SK-N-SH (cell line): ENCODE data around the gene TNRC6A. TPM values are rescaled to one million over a fixed set of nuclear protein-coding genes. Genes with fewer than 3 reads are reported as not detected.

Experiments
- CTCF ChIA-PET: fragments of 300-600, 350-600 bp; formaldehyde crosslinking; extraction: SDS; loops from one replicate; lab custom pipeline; 2021; lab: Yijun Ruan, JAX
- POLR2A ChIA-PET: fragments of 350-600 bp; sonication (Branson Sonifier 250); formaldehyde crosslinking; extraction: SDS; loops from one replicate; lab custom pipeline; 2020; ENCODE audit warnings: antibody characterized with exemption, inconsistent platforms; lab: Yijun Ruan, JAX
- DNase-seq: peaks from one replicate; pipeline ENCODE4 v3.0.0; 2012
- H2AFZ ChIP-seq: fragments of 200-600 bp; sonication (generic); 2 replicates; pipeline ENCODE4 v1.8.1; 2016; ENCODE audit warnings: antibody characterized with exemption, mild to moderate bottlenecking, low read depth
- H3F3A ChIP-seq: fragments of 200-600 bp; sonication (generic); replicated peaks from 2 replicates; pipeline ENCODE3; 2016; ENCODE audit warnings: antibody characterized with exemption, mild to moderate bottlenecking; ENCODE audit not compliant: insufficient read depth
- H3K27ac ChIP-seq, 2 experiments: fragments of 200-500 bp in 1 of 2; fragments of 200-600 bp in 1 of 2; sonication (Bioruptor generic) in 1 of 2; sonication (generic), shearing (Covaris generic) in 1 of 2; 2 replicates each; pipeline versions ENCODE4 v1.5.1 to v1.6.1; 2014 to 2016; ENCODE audit warnings: low read depth in 2 of 2, inconsistent platforms in 1 of 2, low read length in 1 of 2, mild to moderate bottlenecking in 1 of 2, mixed read lengths in 1 of 2
- H3K27me3 ChIP-seq: fragments of 200-600 bp; sonication (generic), shearing (Covaris generic); 2 replicates; pipeline ENCODE4 v1.6.1; 2016; ENCODE audit warnings: mixed run types; ENCODE audit not compliant: insufficient read depth
- H3K36me3 ChIP-seq, 2 experiments: fragments of 200-500 bp in 1 of 2; fragments of 200-600 bp in 1 of 2; sonication (Bioruptor generic) in 1 of 2; sonication (generic) in 1 of 2; replicated peaks in 1 of 2; 2 replicates each; pipeline versions ENCODE3 to v1.5.1; 2014 to 2016; ENCODE audit warnings: low read length in 1 of 2, mild to moderate bottlenecking in 1 of 2; ENCODE audit not compliant: insufficient read depth in 2 of 2, control insufficient read depth in 1 of 2
- H3K4me1 ChIP-seq, 2 experiments: fragments of 200-500 bp in 1 of 2; fragments of 200-600 bp in 1 of 2; sonication (Bioruptor generic) in 1 of 2; sonication (generic), shearing (Covaris generic) in 1 of 2; 2 replicates each; pipeline versions ENCODE4 v1.5.1 to v1.6.1; 2014 to 2016; ENCODE audit warnings: low read depth in 1 of 2, low read length in 1 of 2, mixed run types in 1 of 2; ENCODE audit not compliant: insufficient read depth in 2 of 2, control insufficient read depth in 1 of 2
- H3K4me2 ChIP-seq: fragments of 200-600 bp; sonication (generic), shearing (Covaris generic); 2 replicates; pipeline ENCODE4 v1.6.1; 2017; ENCODE audit warnings: mixed run types
- H3K4me3 ChIP-seq, 2 experiments: fragments of 200-500 bp in 1 of 2; fragments of 200-600 bp in 1 of 2; sonication (Bioruptor generic) in 1 of 2; sonication (generic), shearing (Covaris generic) in 1 of 2; 2 replicates each; pipeline versions ENCODE4 v1.5.1 to v1.8.1; 2014 to 2016; ENCODE audit warnings: low read depth in 2 of 2, inconsistent platforms in 1 of 2, low read length in 1 of 2, mild to moderate bottlenecking in 1 of 2, mixed read lengths in 1 of 2, moderate library complexity in 1 of 2
- H3K79me2 ChIP-seq: fragments of 200-600 bp; sonication (generic); 2 replicates; pipeline ENCODE4 v1.8.1; 2017; ENCODE audit warnings: mild to moderate bottlenecking; ENCODE audit not compliant: insufficient read depth
- H3K9ac ChIP-seq: fragments of 200-600 bp; sonication (generic); 2 replicates; pipeline ENCODE4 v1.6.1; 2017; ENCODE audit warnings: mixed run types
- H3K9me2 ChIP-seq: fragments of 200-600 bp; sonication (generic); 2 replicates; pipeline ENCODE4 v1.6.1; 2017; ENCODE audit warnings: mixed run types
- H3K9me3 ChIP-seq: fragments of 200-600 bp; sonication (generic); 2 replicates; pipeline ENCODE4 v1.6.1; 2017; ENCODE audit warnings: mixed run types, mild to moderate bottlenecking, moderate library complexity
- H4K20me1 ChIP-seq: fragments of 200-600 bp; sonication (generic); 2 replicates; pipeline ENCODE4 v1.6.1; 2017; ENCODE audit warnings: mild to moderate bottlenecking, mixed run types; ENCODE audit not compliant: insufficient read depth
- CHD2 ChIP-seq: fragments of 150-350 bp; IDR thresholded peaks from 2 replicates; pipeline ENCODE4 v1.6.1; 2018; ENCODE audit warnings: low read length; ENCODE audit not compliant: partially characterized antibody
- CTCF ChIP-seq: fragments of 200-600 bp; sonication (generic); IDR thresholded peaks from 2 replicates; pipeline ENCODE4 v1.6.1; 2017; ENCODE audit warnings: antibody characterized with exemption, mild to moderate bottlenecking, moderate library complexity
- EP300 ChIP-seq, 2 experiments: IDR thresholded peaks; 2 replicates each; pipeline versions ENCODE4 v1.4.0 to v1.6.1; 2012; ENCODE audit warnings: borderline replicate concordance in 1 of 2, low read depth in 1 of 2, low read length in 1 of 2
- FOSL2 ChIP-seq: IDR thresholded peaks from 2 replicates; pipeline ENCODE4 v1.4.0; 2012; ENCODE audit warnings: low read depth, mild to moderate bottlenecking, moderate library complexity, borderline replicate concordance
- FOXJ3 ChIP-seq: sonication (generic); formaldehyde crosslinking; IDR thresholded peaks from 2 replicates; pipeline ENCODE4 v1.5.1; 2020; ENCODE audit warnings: mild to moderate bottlenecking, missing genetic modification reagents
- GATA2 ChIP-seq: sonication (generic); formaldehyde crosslinking; IDR thresholded peaks from 2 replicates; pipeline ENCODE4 v1.5.0; 2020; ENCODE audit warnings: mild to moderate bottlenecking, missing genetic modification reagents
- IRF3 ChIP-seq: fragments of 150-350 bp; IDR thresholded peaks from 2 replicates; pipeline ENCODE4 v1.6.1; 2016; ENCODE audit warnings: mild to moderate bottlenecking, low read depth, low read length
- MAX ChIP-seq: IDR thresholded peaks from 2 replicates; pipeline ENCODE4 v1.4.0; 2012; ENCODE audit warnings: low read depth
- NFIC ChIP-seq: IDR thresholded peaks from 2 replicates; pipeline ENCODE4 v1.4.0; 2012; ENCODE audit warnings: borderline replicate concordance
- NRF1 ChIP-seq: IDR thresholded peaks from 2 replicates; pipeline ENCODE4 v1.6.1; 2012; ENCODE audit warnings: low read depth, mild to moderate bottlenecking, low read length
- PBX3 ChIP-seq: IDR thresholded peaks from 2 replicates; pipeline ENCODE4; 2012
- RAD21 ChIP-seq: IDR thresholded peaks from 2 replicates; pipeline ENCODE4 v1.6.1; 2012; ENCODE audit warnings: mild to moderate bottlenecking, low read length
- REST ChIP-seq: IDR thresholded peaks from 2 replicates; pipeline ENCODE4 v1.6.1; 2012; ENCODE audit warnings: mild to moderate bottlenecking, low read depth, low read length, moderate library complexity
- RXRA ChIP-seq: IDR thresholded peaks from 2 replicates; pipeline ENCODE4 v1.4.0; 2012; ENCODE audit warnings: low read depth, mild to moderate bottlenecking, borderline replicate concordance
- SMC3 ChIP-seq: IDR thresholded peaks from 2 replicates; pipeline ENCODE4 v1.6.1; 2012; ENCODE audit warnings: low read depth, low read length, improper control_type of control experiment
- TAF1 ChIP-seq: IDR thresholded peaks from 2 replicates; pipeline ENCODE4 v1.6.1; 2012; ENCODE audit warnings: low read depth, mild to moderate bottlenecking, low read length, moderate library complexity, borderline replicate concordance
- TEAD4 ChIP-seq: IDR thresholded peaks from 2 replicates; pipeline ENCODE4 v1.4.0; 2012; ENCODE audit warnings: mild to moderate bottlenecking, borderline replicate concordance; ENCODE audit not compliant: insufficient read depth
- USF1 ChIP-seq: IDR thresholded peaks from 2 replicates; pipeline ENCODE4 v1.4.0; 2012; ENCODE audit warnings: low read depth, borderline replicate concordance
- USF2 ChIP-seq: fragments of 150-350 bp; IDR thresholded peaks from 2 replicates; pipeline ENCODE4 v1.6.1; 2017; ENCODE audit warnings: antibody characterized with exemption, low read length, low read depth, borderline replicate concordance
- YY1 ChIP-seq: IDR thresholded peaks from 2 replicates; pipeline ENCODE4 v1.4.0; 2012; ENCODE audit warnings: low read depth, mild to moderate bottlenecking
- WGBS: methylation state at CpG from one replicate; pipeline ENCODE4 v1.1.6; 2017; ENCODE audit warnings: low lambda C conversion rate; 5-methylcytosine and 5-hydroxymethylcytosine counted together
- polyA plus RNA-seq, 3 experiments: library from polyadenylated mRNA; depleted of rRNA; stranded (reverse); fragments of >200 nt; gene quantifications; 2 replicates each; pipeline ENCODE4 v1.2.3, GENCODE V29; 2012

TNRC6A gene
- polyA plus RNA-seq, 1 of the 3 experiments (the other 2 are of a cell fraction): 32.5 TPM

- Histone ChIP-seq H3K9ac (no peak overlapping the region), H3F3A (peaks cover 4% of the 10 kb centered on the region), H2AFZ (no peak overlapping the region), H3K27me3 (no peaks in the 10 kb centered on the region), H3K79me2 (peaks cover 100% of the 10 kb centered on the region), H3K9me2 (no peaks in the 10 kb centered on the region), H3K9me3 (no peaks in the 10 kb centered on the region), H3K4me1 (peaks cover 6 to 9% of the 10 kb centered on the region in 2 experiments; a peak in 3 of 4 replicates), H3K27ac (no peak overlapping the region; a peak in 1 of 4 replicates), H3K4me2 (no peak overlapping the region), H4K20me1 (peaks cover 94% of the 10 kb centered on the region), H3K4me3 (no peak overlapping the region), H3K36me3 (peaks cover 33% of the 10 kb centered on the region in 2 experiments)
- WGBS: 89% methylated on average over 3 of the region's 3 CpGs
- TF ChIP-seq CTCF (no peak), TEAD4 (no peak), RXRA (no peak), CHD2 (no peak), IRF3 (no peak), PBX3 (no peak), USF1 (no peak), NRF1 (no peak), SMC3 (no peak), EP300 (IDR thresholded peaks at IDR 0.05; ENCODE audit: borderline replicate concordance in 1 of 2, low read depth in 1 of 2, low read length in 1 of 2) (no peak), YY1 (no peak), GATA2 (CRISPR knock-in tag) (no peak), FOSL2 (no peak), USF2 (no peak), FOXJ3 (CRISPR knock-in tag) (no peak), REST (no peak), TAF1 (no peak), RAD21 (no peak), NFIC (no peak), MAX (no peak)
- DNase-seq: no peak
- ChIA-PET CTCF (interaction anchor here (1.2 to 1.4 kb wide), 2 partner anchors 21 to 96 kb away, joined by 3 read pairs; no protein-coding TSS in a partner anchor), POLR2A (no interaction called here)
Measured at GRCh38 chr16:24755201-24755874, 25.9 kb downstream of the TNRC6A start.
